Measurements from ENCODE around the gene SPATA33.

SPATA33 gene

DNA sequence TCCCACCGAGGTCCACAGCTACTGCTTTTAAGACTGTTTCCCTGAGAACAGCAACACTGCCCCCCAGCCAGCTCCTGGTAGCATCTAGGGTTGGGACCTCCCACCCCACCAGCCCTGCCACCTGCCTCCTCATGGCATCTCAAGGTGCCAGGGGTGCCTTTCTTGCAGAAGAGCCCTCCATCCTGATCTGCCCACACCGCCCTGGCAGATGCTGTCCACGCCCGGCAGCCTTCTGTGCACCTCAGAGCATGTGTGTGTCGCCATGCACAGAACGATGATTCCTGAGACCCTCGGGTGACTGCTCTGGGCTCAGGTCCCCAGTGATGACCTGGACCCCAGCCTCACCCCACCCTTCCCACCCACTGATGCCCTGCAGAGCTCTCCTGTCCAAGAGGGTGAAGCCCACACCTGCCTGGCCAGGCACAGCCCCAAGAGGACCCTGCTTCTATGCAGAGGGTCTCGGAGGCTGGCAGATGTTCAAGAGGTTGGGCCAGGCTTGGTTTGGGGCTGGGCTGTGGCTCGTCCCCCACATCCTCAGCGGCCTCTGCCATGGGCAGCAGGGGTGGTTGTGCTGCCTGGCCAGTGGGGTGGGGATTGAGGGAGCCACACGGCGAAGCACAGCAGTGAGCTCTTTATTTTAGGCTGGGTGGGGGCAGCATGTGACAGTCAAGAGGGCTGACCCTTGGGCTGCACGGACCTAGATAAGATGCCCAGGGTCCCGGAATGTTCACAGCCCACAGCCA, 49.1 kb downstream of the SPATA33 start:
- in situ Hi-C loops (cut with MboI; ENCODE audit: low sequenced_read_pairs), result no loop called here

DNA sequence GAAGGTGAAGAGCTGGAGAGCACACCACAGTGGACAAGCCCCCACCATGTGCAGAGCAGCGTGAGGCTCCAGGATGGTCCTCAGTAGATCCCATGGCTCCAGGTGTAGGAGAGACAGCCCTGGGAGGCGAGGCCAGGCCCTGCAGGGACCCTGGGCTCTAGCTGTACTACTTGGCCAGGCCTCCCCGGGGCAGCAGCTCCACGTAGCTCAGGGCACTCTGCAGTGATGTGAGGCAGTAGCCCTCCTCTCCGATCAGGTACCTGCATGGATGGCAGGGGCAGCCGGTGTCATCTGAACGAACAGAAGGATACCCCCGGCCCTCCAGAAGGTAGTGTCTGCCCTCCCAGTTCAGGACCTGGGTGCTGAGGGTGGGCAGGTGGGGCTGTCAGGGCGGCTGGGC, 50.1 kb downstream of the SPATA33 start:
- in situ Hi-C loops (cut with MboI; ENCODE audit: low sequenced_read_pairs), result no loop called here

- in situ Hi-C loops (cut with MboI; ENCODE audit: low sequenced_read_pairs), result no loop called here
Measured at GRCh38 chr16:89708481-89708931, 50.9 kb downstream of the SPATA33 start.

GRCh38 chr16:89709166-89709565, 51.5 kb downstream of the SPATA33 start:
- in situ Hi-C loops (cut with MboI; ENCODE audit: low sequenced_read_pairs), result no loop called here

GRCh38 chr16:89709716-89710432, 52.2 kb downstream of the SPATA33 start:
- in situ Hi-C loops (cut with MboI; ENCODE audit: low sequenced_read_pairs), result no loop called here

GRCh38 chr16:89710709-89711564, 53.3 kb downstream of the SPATA33 start:
- in situ Hi-C loops (cut with MboI; ENCODE audit: low sequenced_read_pairs), result no loop called here

- in situ Hi-C loops (cut with MboI; ENCODE audit: low sequenced_read_pairs), result no loop called here
Measured at GRCh38 chr16:89711601-89712273, 54.1 kb downstream of the SPATA33 start.

GRCh38 chr16:89712274-89712781, 54.7 kb downstream of the SPATA33 start:
- in situ Hi-C loops (cut with MboI; ENCODE audit: low sequenced_read_pairs), result no loop called here

GRCh38 chr16:89716493-89716892, 58.9 kb downstream of the SPATA33 start:
- in situ Hi-C loops (cut with MboI; ENCODE audit: low sequenced_read_pairs), result no loop called here

DNA sequence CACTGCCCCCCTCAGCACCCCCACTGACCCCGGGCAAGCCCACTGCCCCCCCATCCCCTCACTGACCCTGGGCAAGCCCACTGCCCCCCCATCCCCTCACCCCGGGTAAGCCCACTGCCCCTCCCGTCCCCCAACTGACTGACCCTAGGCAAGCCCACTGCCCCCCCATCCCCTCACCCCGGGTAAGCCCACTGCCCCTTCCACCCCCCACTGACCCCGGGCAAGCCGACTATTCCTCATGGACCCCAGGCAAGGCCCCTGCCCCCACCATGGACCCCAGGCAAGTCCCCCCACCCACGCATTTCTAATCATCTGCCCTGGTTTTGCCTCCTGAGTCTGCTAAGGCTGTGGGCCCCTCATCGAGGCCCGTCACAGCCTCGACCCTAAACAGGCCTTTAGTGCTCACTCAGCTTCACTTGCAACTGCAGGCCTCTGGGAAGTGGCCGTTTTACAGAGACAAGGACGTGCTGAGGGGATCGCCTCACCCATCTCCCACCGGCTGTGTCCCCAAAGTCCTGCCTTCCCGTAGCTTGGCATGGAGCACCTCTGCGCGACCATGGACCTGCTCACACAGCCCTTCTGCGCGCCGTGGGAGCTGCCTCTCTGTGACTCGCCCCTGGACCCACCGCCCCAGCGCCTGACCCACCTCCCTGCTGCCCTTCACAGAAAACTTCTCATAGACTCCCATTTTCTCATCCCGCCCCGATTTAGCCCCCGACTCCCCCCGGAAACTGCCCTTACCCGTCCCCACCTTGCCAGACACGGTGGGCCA, 59.5 kb downstream of the SPATA33 start:
- in situ Hi-C loops (cut with MboI; ENCODE audit: low sequenced_read_pairs), result no loop called here

GRCh38 chr16:89717688-89718505, 60.3 kb downstream of the SPATA33 start:
- in situ Hi-C loops (cut with MboI; ENCODE audit: low sequenced_read_pairs), result no loop called here
